Head of caudate nucleus (tissue), 42 donors: Measurements from ENCODE around the gene STIM2.
"Not testable (repeated sequence)": the region's sequence is repeated elsewhere in the genome, so short reads cannot be mapped to it uniquely, and the experiment has no call there.

Experiments used
- DNase-seq, 42 donors: peaks; one replicate each; pipeline versions ENCODE4 v3.0.0 to v3.0.0-alpha.2; 2020 to 2021; ENCODE audit warnings: mixed read lengths in 7 of 42
- intact Hi-C: fragments of 100-400 bp; cut with DNase I; formaldehyde crosslinking; loops from one replicate; pipeline ENCODE4 v1.15.0; 2022

STIM2 gene

DNA sequence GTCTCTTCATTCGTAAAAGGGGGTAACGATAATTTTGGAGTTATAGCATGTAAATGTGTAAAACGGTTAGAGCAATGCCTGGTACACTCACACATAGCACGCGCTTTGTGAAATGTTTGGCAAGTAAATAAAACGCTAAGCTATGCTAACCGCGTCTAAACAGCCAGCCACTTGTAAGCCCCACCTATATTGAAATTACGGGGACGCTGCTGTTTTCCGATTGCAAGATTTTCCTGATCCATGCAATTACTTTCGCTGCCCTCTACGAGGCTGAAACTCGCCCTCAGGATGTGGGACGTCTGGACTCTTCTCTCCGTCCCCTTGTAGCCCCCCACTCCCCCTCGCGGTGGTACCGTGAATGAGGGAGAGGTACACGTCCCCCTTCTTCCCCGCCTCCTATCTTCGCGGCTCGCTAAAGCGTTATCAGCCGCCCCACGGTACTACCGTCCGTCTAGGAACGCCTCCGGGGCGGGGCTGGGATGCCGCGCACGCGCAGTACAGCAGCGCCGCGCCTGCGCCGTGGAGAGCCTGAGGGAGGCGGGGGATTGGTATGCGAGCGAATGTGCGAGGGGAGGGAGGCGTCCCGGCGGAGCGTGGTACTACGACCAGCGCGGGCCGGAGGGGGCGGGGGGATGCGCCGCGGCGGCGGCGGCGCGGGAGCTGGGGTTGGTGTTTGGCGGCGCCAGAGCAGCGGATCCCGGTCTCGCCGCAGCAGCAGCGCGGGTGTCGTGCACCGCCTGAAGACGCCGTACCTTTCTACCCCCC lies at the start of gene STIM2:
STIM2 (plus strand) TSS at position 685 of the 765 bp plus-strand sequence.
- intact Hi-C loops, result loop anchor here (5.0 kb wide), 2 partner anchors 132 to 278 kb away; partner anchors contain the start of gene TBC1D19

DNA sequence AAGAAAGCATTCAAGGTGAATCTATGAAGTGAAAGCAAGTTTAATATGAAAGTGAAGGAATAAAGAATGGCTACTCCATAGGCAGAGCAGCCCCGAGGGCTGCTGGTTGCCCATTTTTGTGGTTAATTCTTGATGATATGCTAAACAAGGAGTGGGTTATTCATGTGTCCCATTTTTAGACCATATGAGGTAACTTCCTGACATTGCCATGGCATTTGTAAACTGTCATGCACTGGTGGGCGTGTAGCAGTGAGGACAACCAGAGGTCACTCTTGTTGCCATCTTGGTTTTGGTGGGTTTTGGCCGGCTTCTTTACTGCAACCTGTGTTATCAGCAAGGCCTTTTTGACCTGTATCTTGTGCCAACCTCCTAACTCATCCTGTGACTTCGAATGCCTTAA lies 49.1 kb upstream of the STIM2 start:
- intact Hi-C loops, DNase-seq: not testable (repeated sequence)

More for the DNA sequence above, at the start of gene STIM2:
- peak; percentile 86 to 99 (median 97) for DNase-seq

DNA sequence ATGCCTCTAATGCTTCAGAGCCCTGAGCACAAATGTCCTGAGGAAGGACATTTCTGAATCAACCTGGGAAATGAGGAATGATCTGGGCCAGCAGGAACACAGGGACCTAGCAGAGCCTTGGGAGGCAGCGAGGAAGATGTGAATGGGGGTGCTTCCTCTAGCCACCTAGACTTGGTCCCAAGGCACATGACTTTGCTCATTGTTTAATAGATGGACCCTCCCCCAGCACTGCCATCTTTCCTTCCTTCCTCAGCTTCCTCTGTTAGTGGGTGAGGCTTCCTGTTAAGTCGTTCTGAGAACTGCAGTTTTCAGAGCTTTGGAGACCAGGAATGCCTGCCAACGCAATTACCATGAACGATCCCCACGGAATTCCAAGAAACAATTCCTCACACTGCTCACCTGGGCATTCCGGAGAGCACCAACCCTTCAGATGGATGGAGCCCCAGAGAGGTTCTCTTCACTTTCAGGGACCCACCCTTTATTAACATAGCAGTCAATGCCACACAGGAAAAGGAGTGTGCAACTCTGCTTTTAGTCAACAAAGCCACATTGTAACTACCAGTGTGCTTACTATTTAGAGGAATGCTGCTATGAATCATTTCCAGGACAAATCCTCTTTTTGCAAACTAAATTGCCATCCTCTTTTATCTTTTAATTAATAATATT lies 48.5 kb upstream of the STIM2 start:
- no peak for DNase-seq
- intact Hi-C loops, result no loop called here

DNA sequence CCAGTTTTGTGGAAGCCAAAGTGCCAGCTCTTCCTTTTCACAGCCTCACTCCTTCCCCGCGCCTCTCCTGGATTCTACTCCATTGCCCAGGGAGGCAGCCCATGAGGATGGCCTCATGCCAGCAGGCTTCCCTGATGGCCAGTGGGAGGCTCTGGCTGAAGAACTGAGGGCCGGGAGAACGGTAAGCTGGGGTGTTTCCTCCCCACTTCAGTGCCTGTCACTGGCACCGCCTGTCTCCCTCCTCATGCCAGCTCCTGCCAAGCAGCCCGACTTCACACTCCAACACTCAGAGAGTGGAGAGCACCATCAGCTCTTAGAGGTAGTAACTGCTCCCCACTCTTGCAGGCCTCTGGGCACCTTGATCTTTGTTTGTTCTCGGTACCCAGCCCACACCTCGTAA lies 46.9 kb upstream of the STIM2 start:
- intact Hi-C loops, result no loop called here
- DNase-seq, result peak in 6 of 42 donors; percentile 8 to 55 (median 24)

DNA sequence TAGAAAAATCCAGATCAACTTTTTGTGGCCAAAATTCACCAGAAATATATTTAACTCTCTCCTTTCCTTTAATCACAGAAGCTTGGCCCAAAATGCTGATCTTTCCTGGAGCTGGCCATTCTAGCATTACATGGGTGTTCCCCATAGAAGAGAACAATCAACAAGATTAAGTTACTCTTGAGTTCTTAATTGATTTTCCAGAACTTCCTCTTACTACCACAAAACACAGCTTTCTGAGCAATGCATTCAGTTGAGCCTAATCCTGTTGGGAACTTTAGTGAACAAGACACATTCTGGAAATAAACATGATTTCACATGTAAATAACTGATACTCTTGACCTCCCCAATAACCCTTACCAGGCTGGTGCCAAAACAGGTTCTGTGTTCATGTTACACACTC lies 45.4 kb upstream of the STIM2 start:
- intact Hi-C loops, result no loop called here
- DNase-seq, result no peak

DNA sequence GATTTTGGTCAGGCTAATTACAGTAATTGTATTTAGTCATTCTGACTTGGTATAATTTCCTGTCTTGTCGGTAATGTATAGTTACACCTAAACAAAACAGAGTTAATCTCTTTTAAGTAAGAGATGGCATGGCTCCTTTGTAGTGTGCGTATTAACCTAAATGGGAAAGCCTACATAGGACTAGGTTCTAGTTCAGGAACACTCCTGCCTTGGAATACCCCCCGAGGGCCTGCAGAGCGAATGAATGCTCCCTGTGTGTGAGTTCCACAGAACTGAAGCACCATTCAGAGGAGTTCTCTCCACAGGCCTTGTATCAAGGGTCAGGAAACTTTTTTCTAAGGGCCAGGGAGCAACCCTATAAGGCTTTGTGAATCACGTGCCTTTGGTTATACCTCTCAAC lies 44.9 kb upstream of the STIM2 start:
- intact Hi-C loops, result no loop called here
- DNase-seq, result no peak

DNA sequence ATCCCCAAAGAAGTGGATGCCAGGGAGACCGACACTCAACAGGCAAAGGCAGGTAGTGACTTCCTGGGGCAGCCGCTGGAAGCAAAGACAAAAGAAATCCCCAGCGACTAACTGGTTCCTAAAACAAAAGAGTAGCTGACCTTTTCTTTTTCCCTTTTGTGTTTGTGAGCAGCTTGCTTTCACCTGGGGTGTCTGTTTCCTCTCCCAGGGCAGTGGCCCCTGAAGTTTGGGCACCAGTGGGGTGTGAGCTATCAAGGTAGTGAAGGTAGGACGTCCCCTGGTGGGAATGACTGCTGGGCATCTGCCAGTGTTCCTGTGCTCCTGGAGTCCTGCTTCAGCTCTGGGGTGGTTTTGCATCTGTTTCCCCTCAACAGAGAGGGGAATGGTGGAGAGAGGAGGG lies 41.6 kb upstream of the STIM2 start:
- intact Hi-C loops, result no loop called here
- DNase-seq, result no peak

DNA sequence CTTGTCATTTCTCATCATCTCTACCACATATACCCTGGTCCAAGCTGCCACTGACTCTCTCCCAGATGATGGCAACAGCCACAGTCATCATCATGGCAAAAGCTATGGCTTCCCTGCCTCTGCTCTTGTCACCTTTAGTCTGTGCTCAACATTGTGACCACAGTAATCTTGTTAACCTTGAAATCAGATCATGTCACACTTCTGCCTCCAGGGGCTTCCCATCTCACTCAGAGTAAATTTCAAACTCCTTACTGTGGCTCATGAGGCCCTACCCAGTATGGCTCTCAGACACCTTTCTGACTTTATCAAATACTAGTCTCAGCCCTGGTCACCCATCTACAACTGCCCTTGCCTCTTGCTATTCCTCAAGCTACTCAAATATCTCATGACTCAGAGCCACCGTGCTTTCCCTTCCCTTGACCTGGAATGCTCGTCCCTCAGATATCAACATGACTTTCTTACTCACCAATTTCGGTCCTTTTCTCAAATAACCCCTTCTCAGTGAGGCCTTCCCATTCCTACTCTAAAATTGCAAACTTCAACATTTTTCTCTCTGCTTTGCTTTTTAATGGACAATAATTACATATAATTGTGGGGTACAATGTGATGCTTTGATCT lies 41.1 kb upstream of the STIM2 start:
- intact Hi-C loops, result no loop called here
- no peak for DNase-seq

DNA sequence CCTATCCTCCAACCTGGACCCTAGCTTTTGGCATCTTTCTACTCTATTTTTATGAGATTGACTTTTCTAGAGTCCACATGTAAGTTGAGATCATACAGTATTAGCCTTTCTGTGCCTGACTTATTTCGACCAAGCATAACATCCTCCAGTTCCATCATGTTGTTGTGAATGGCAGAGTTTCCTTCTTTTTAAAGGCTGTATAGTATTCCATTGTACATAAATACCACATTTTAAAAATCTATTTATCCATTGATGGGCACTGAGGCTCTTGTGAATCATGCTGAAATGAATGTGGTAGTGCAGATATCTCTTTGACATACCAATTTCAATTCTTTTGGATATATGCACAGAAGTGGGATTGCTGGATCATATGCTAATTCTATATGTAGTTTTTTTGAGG lies 40.3 kb upstream of the STIM2 start:
- no peak for DNase-seq
- intact Hi-C loops, result no loop called here

DNA sequence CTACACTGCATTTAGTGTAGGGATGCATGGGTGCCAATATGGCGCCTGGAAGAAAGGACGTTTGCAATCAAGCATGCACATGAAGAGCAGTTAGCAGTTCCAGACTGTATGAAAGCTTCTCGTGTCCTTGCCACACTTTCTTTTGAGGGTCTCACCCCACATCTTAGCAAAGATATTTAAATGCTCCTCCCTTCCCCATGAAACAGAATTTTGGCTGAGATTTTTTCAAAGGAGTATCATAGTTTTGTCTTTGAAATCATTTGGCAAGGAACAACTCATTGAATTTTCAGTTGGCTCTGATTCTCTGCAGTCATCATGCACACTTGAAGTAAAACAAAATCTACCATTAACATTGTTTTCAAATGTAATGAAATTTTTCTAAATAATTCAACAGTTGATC lies 39.6 kb upstream of the STIM2 start:
- no peak for DNase-seq
- intact Hi-C loops, result no loop called here

DNA sequence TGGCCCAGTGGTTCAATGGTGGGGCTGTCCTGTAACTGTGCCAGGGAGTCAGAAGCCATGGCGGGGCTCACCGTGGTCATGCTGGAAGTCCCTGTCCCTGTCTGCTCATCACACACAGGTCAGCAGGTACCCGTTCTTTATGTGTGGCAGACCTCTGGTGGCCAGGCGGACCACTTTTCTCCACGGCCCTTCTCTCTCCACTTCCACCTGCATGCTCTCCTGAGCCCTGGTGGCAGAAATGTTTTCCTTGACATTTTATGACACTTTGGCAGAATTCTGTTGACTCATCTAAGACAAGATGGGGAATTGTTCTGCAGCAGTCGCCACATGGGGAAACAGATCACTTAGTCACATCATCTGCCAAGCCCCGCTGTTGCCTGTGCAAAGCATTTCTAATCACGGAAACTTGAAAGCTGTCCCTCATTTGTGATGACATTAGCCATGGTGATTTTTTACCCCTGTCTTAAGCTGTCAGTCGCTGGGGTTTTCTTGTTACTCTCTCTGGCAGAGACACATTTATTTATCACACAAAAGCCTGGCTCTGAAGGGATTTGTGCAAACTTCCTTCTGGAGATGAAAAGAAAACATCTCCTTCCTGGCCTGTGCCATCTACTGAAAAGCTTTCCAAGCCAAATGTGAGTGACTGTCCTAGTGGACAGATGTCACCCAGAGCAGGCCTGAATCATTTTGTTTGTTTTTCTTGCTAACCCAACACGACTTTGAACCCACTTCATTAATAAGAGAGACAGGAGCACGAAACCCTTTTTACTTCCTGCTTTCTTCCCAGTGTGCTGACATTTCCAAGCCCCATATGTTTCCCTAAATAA lies 38.8 kb upstream of the STIM2 start:
- no peak for DNase-seq
- intact Hi-C loops, result no loop called here

DNA sequence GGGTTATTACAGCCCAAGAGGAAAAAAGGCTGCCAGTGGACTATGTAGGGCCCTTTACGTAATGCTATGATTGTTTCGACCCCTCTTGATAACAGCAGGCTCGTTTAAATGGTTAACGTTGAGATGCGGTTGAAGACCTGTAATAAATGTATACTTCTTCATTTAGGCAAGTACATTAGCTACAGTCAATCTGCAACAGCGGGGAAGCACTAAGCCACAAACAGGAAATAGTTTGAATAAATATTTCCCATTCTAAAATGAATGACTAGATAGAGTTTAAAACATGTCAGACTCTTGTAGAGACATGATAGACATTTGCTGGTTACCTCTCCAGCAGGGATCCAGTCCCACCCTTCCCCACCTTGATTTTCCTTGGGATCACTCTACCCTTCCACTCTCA lies 38.1 kb upstream of the STIM2 start:
- DNase-seq, result no peak
- intact Hi-C loops, result no loop called here

DNA sequence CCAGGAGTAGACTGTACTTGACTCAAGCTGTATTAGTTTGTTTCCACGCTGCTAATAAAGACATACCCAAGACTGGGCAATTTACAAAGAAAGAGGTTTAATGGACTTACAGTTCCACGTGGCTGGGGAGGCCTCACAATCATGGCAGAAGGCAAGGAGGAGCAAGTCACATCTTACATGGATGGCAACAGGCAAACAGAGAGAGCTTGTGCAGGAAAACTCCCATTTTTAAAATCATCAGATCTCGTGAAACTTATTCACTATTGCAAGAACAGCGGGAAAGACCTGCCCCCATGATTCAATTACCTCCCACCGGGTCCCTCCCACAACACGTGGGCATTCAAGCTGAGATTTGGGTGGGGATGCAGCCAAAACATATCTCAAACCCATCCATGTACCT lies 37.7 kb upstream of the STIM2 start:
- DNase-seq, intact Hi-C loops: not testable (repeated sequence)

DNA sequence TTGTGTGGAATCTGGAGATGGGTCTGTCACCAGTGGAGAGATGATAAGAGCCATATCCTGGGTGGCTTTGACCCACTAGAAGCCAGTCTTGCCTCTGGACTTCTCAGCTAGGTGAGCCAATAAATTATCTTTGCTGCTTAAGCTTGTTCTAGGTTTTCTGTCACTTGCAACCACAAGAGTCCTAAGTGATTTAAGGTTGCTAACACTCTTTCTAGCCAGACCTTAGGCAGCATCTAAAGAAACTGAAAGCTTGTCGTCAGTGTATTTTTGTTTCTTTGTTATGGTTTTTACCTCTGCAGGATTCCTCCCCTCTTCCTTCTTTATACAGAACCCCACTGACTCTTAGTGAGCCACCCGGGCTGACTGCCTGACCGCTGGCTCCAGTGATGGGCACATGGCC lies 37.1 kb upstream of the STIM2 start:
- DNase-seq, result no peak
- intact Hi-C loops, result no loop called here

DNA sequence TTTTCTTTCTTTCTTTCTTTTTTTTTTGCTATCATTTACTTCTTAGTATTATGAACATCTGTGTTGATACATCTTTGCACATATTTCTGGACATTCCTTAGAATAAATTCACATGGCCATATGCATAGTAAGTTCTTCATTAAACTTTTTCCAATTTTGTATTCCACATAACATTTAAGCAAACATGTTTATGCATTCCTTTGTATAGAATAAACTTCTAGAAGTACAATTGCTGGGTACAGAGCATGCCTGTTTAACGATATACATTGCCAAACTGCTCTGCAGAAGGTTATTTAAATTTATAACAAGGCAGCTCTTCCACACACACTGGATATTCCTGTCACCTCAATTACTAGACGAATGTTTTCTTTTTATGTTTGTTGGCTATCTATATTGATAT lies 36.0 kb upstream of the STIM2 start:
- no peak for DNase-seq
- intact Hi-C loops, result no loop called here

DNA sequence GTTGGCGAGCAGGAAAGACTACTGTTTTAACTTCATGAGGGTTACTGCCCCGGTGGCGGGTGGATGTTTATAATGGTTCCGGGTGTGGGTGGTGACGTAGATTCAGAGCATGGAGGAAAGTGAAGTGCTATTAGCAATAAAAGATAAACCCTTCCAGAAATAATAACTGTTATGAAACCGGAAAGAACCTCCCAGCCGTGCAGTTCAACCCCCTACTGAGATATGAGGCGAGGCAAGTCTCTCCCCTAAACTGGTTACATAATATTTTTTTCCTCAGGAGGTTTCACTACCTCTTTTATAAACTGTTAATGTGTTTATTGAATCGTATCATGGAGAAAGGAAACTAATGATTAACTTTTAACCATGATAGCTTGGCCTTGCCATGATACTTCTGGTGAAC lies 33.9 kb upstream of the STIM2 start:
- no peak for DNase-seq
- intact Hi-C loops, result no loop called here

DNA sequence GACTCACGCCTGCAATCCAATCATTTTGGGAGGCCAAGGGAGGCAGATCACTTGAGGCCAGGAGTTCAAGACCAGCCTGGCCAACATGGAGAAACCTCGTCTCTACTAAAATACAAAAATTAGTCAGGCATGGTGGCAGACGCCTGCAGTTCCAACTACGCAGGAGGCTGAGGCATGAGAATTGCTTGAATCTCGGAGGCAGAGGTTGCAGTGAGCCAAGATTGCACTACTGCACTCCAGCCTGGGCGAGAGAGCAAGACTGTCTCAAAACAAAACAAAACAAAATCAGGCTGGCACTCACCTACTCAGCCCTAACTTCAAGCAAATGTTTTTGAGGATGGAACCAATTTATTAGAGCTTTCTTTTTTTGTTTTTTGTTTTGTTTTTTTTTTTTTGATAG lies 33.3 kb upstream of the STIM2 start:
- intact Hi-C loops, DNase-seq: not testable (repeated sequence)

DNA sequence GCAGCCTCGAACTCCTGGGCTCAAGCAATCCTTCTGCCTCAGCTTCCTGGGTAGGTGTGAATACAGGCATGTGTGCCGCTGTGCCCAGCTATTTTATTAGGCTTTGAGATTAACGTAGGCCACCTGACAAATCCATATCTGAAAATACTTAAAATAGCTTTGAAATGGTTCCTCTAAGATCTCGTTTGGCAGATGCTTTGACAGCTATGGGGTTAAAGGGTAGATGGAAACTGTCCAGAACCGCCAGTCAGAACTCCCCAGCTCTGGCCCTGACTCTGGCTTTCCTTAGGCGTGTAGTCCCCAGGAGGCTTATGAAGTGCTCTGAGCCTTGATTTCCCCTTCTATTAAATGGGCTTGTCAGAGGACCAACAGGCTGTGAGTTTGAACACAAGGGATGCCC lies 32.8 kb upstream of the STIM2 start:
- DNase-seq, result no peak
- intact Hi-C loops, result no loop called here

DNA sequence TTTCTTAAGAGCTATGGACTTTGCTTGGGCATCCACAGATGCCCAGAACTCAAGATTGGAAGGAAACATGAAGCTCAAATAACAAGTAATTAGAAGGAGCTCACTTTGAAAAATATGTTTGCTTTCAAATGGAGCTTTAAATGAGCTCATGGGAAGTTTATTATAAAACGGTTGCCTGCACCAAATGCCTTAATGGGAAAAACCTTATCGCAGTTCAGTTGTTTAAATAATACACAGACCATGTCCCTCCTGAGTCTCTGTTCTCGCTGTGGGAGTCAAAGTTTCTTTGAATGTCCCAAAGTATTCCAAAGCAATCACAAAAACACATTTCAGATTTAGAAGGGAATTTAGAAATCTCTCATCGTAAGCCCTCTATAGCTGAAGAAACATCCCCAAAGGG lies 31.6 kb upstream of the STIM2 start:
- DNase-seq, result no peak
- intact Hi-C loops, result no loop called here

DNA sequence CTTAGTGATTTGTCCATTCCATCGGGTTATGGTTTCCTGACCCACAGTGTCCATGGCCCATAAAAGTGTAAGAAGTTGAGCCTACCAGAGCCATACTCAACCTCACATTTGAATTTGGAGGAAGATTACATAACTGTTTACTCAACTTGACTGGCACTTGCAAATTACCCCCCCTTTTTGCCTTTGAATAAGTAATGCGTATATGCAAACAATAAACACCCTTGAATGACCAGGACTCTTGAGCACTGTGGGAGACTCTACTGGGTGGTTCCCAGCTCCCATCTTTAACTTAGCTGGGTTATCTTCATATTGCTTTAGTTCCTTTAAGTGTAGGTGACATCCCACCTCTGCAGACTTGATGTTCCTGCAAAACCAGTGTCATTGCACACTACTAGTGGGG lies 30.6 kb upstream of the STIM2 start:
- DNase-seq, result no peak
- intact Hi-C loops, result no loop called here
